NCI-H187 (cell line): ENCODE data around the gene TENM3.
"Not testable (repeated sequence)": the region's sequence is repeated elsewhere in the genome, so short reads cannot be mapped to it uniquely, and the experiment has no call there.

Source experiments
- DNase-seq, 2 experiments: peaks; one replicate each; lab custom pipeline; 2025; lab: John Stamatoyannopoulos, UW

TENM3 gene

GRCh38 chr4:182810103-182810615, 567.0 kb downstream of the TENM3 start:
- no peak for DNase-seq

GRCh38 chr4:182812916-182813315, 569.7 kb downstream of the TENM3 start:
- DNase-seq: no peak

GRCh38 chr4:182814065-182814464, 570.9 kb downstream of the TENM3 start:
- DNase-seq: not testable (repeated sequence)

GRCh38 chr4:182818926-182819730, 575.9 kb downstream of the TENM3 start:
- no peak for DNase-seq

GRCh38 chr4:182819751-182820150, 576.5 kb downstream of the TENM3 start:
- no peak for DNase-seq

- no peak for DNase-seq
These were observed 579.4 kb downstream of the TENM3 start for GRCh38 chr4:182822554-182822953.

- DNase-seq: no peak
These were observed 580.4 kb downstream of the TENM3 start for GRCh38 chr4:182823576-182823975.

- no peak for DNase-seq
These were observed 581.8 kb downstream of the TENM3 start for GRCh38 chr4:182825003-182825402.

- DNase-seq: no peak
These were observed 582.6 kb downstream of the TENM3 start for GRCh38 chr4:182825786-182826185.

GRCh38 chr4:182826391-182826790, 583.2 kb downstream of the TENM3 start:
- no peak for DNase-seq

- no peak for DNase-seq
These were observed 584.0 kb downstream of the TENM3 start for GRCh38 chr4:182827166-182827565.

- no peak for DNase-seq
These were observed 584.8 kb downstream of the TENM3 start for GRCh38 chr4:182827954-182828353.

GRCh38 chr4:182828360-182829025, 585.3 kb downstream of the TENM3 start:
- peak in 1 of 2 experiments; percentile 25 for DNase-seq

GRCh38 chr4:182829196-182829595, 586.0 kb downstream of the TENM3 start:
- DNase-seq: no peak

GRCh38 chr4:182831376-182831775, 588.2 kb downstream of the TENM3 start:
- DNase-seq: no peak

- DNase-seq: no peak
These were observed 589.3 kb downstream of the TENM3 start for GRCh38 chr4:182832352-182833120.

GRCh38 chr4:182835006-182835740, 592.0 kb downstream of the TENM3 start:
- DNase-seq: no peak

GRCh38 chr4:182837831-182838230, 594.6 kb downstream of the TENM3 start:
- DNase-seq: no peak

GRCh38 chr4:182838535-182838934, 595.3 kb downstream of the TENM3 start:
- DNase-seq: no peak

GRCh38 chr4:182839256-182839655, 596.1 kb downstream of the TENM3 start:
- no peak for DNase-seq

- no peak for DNase-seq
These were observed 596.9 kb downstream of the TENM3 start for GRCh38 chr4:182840108-182840507.

GRCh38 chr4:182842104-182842600, 599.0 kb downstream of the TENM3 start:
- no peak for DNase-seq
